K562 (cell line): Measurements from ENCODE around the gene SLC20A1. TPM values are rescaled to one million over a fixed set of nuclear protein-coding genes. Genes with fewer than 3 reads are reported as not detected.
A peak's percentile ranks its signal among the peaks of the same experiment; 100 is the strongest.

Experiments used
- HLTF ChIP-seq: fragments of 450-650 bp; IDR thresholded peaks from 2 replicates; pipeline ENCODE4 v1.6.1; 2016
- MTA2 ChIP-seq: fragments of 450-650 bp; IDR thresholded peaks from 2 replicates; pipeline ENCODE4 v1.6.1; 2016; ENCODE audit warnings: low read depth
- PHTF2 ChIP-seq: fragments of 250-450 bp; sonication (Bioruptor Pico); IDR thresholded peaks from 2 replicates; pipeline ENCODE4 v1.5.0; 2021; ENCODE audit warnings: mild to moderate bottlenecking
- PTTG1 ChIP-seq: fragments of 450-650 bp; IDR thresholded peaks from 2 replicates; pipeline ENCODE4 v1.6.1; 2016; ENCODE audit warnings: low read depth, mild to moderate bottlenecking, missing genetic modification characterization, missing compliant biosample characterization
- RBM17 ChIP-seq: fragments of 200-400 bp; formaldehyde crosslinking; IDR thresholded peaks from 2 replicates; pipeline ENCODE4 v1.6.1; 2017; ENCODE audit warnings: low read depth, mild to moderate bottlenecking, low read length, borderline replicate concordance
- SRF ChIP-seq, 2 experiments: fragments of 250-450, 450-650 bp in 1 of 2; sonication (Bioruptor Pico) in 1 of 2; sonication (generic) in 1 of 2; formaldehyde crosslinking; IDR thresholded peaks; 2 replicates each; pipeline versions ENCODE4 v1.5.0 to v1.5.1; 2020 to 2022; ENCODE audit warnings: mild to moderate bottlenecking in 1 of 2, missing genetic modification reagents in 1 of 2
- SRSF1 ChIP-seq: fragments of 200-400 bp; formaldehyde crosslinking; IDR thresholded peaks from 2 replicates; pipeline ENCODE4 v1.6.1; 2017; ENCODE audit warnings: mild to moderate bottlenecking, low read depth, low read length, moderate library complexity
- TFAP4 ChIP-seq: sonication (generic); formaldehyde crosslinking; IDR thresholded peaks from 2 replicates; pipeline ENCODE4 v1.8.0; 2022; ENCODE audit warnings: missing genetic modification reagents, mild to moderate bottlenecking, moderate library complexity, borderline replicate concordance
- TOE1 ChIP-seq, 2 experiments: fragments of 450-650 bp in 1 of 2; sonication (generic) in 1 of 2; formaldehyde crosslinking in 1 of 2; IDR thresholded peaks; 2 replicates each; pipeline versions ENCODE4 v1.7.1 to v1.8.0; 2016 to 2022; ENCODE audit warnings: borderline replicate concordance in 2 of 2, mild to moderate bottlenecking in 2 of 2, antibody characterized with exemption in 1 of 2, inconsistent platforms in 1 of 2, low read depth in 1 of 2, missing genetic modification reagents in 1 of 2, moderate library complexity in 1 of 2
- U2AF2 ChIP-seq: fragments of 200-400 bp; formaldehyde crosslinking; optimal IDR thresholded peaks from 2 replicates; pipeline ENCODE3; 2017; ENCODE audit warnings: low read depth, mild to moderate bottlenecking, low read length
- ZBTB7A ChIP-seq: IDR thresholded peaks from 2 replicates; pipeline ENCODE4 v1.6.1; 2011; ENCODE audit warnings: low read depth, mild to moderate bottlenecking, low read length, moderate library complexity, borderline replicate concordance; ENCODE audit not compliant: control insufficient read depth
- ZC3H4 ChIP-seq: sonication (generic); formaldehyde crosslinking; IDR thresholded peaks from 2 replicates; pipeline ENCODE4 v1.9.0; 2021; ENCODE audit warnings: missing genetic modification reagents, borderline replicate concordance
- ZKSCAN8 ChIP-seq: fragments of 200-800 bp; sonication (Bioruptor generic); IDR thresholded peaks from 2 replicates; pipeline ENCODE4 v1.6.1; 2016; ENCODE audit warnings: missing genetic modification characterization, missing compliant biosample characterization
- ZNF175 ChIP-seq: fragments of 200-800 bp; sonication (Bioruptor generic); IDR thresholded peaks from 2 replicates; pipeline ENCODE4 v1.6.1; 2016; ENCODE audit warnings: low read depth, mild to moderate bottlenecking, missing genetic modification characterization, missing compliant biosample characterization
- ZNF263 ChIP-seq: sonication (generic); formaldehyde crosslinking; IDR thresholded peaks from 2 replicates; pipeline ENCODE4 v1.8.0; 2022; ENCODE audit warnings: mild to moderate bottlenecking, missing genetic modification reagents, borderline replicate concordance
- ZNF324 ChIP-seq: fragments of 250-450 bp; sonication (Bioruptor Pico); IDR thresholded peaks from 2 replicates; pipeline ENCODE4 v1.4.0; 2020; ENCODE audit warnings: mild to moderate bottlenecking
- ZNF589 ChIP-seq: fragments of 200-800 bp; sonication (Bioruptor generic); IDR thresholded peaks from 2 replicates; pipeline ENCODE4 v1.6.1; 2016; ENCODE audit warnings: low read depth, missing genetic modification characterization, missing compliant biosample characterization
- polyA plus RNA-seq, 8 experiments: library from polyadenylated mRNA; depleted of rRNA in 4 of 8; stranded (reverse) in 5 of 8; unstranded in 3 of 8; fragments of >200 nt; fragmentation: Nextera tagmentation in 2 of 8; fragmentation: Illumina TruSeq in 1 of 8; extraction: Ambion mirVana in 2 of 8; extraction: Trizol in 1 of 8; gene quantifications; 2 replicates each; pipeline versions ENCODE4 v1.2.1 to v1.2.3, GENCODE V29; 2011 to 2014; ENCODE audit warnings: inconsistent platforms in 1 of 8, missing spikeins in 1 of 8
- total RNA-seq, 7 experiments: library from RNA; depleted of rRNA in 6 of 7; stranded (reverse); fragments of >200 nt in 6 of 7; fragmentation: Illumina TruSeq in 2 of 7; extraction: Trizol in 2 of 7; gene quantifications; 2 replicates each; pipeline versions ENCODE4 v1.2.1 to v1.2.3, GENCODE V29; 2011 to 2021; ENCODE audit warnings: low replicate concordance in 1 of 7

SLC20A1 gene
- total and polyA plus RNA-seq, 9 of the 15 experiments (the other 6 are each of a cell fraction or from before 2014, with no cell fraction given), result 53.8 to 150 (median 74.7) TPM

GRCh38 chr2:112686348-112687217 is 40.8 kb downstream of the SLC20A1 start (continued):
- no peak for TF ChIP-seq ZNF263 (CRISPR knock-in tag)
- no peak for TF ChIP-seq U2AF2
- no peak for TF ChIP-seq RBM17
- TF ChIP-seq PTTG1 (tag), result no peak
- TF ChIP-seq SRF (CRISPR knock-in tag; IDR thresholded peaks at IDR 0.05), result peak in 1 of 2 experiments; percentile 39; a peak in 1 of 4 replicates
- TF ChIP-seq ZNF589, result peak; percentile 49; the same call in 1 of the 2 replicates
- peak; percentile 73; the same call in 1 of the 2 replicates for TF ChIP-seq ZBTB7A
- TF ChIP-seq MTA2, result no peak
- TF ChIP-seq HLTF, result no peak
- no peak for TF ChIP-seq ZKSCAN8 (CRISPR knock-in tag)
- no peak for TF ChIP-seq ZC3H4 (CRISPR knock-in tag)
- TF ChIP-seq ZNF175 (CRISPR knock-in tag), result no peak
- TF ChIP-seq ZNF324 (CRISPR knock-in tag), result no peak
- TF ChIP-seq TOE1 (IDR thresholded peaks at IDR 0.05; ENCODE audit: borderline replicate concordance), result no peak
- TF ChIP-seq TOE1 (CRISPR knock-in tag; IDR thresholded peaks at IDR 0.05; ENCODE audit: borderline replicate concordance, low read depth), result no peak
- peak; percentile 48; the same call in 1 of the 2 replicates for TF ChIP-seq TFAP4 (CRISPR knock-in tag)
- no peak for TF ChIP-seq PHTF2 (CRISPR knock-in tag)
- no peak for TF ChIP-seq SRSF1
